Stimulated activated CD4-positive, alpha-beta T cell treated with anti-CD3 and anti-CD28 coated beads, TNF-alpha, amount 100 ng/mL, for 24 hours (primary cell): ENCODE results near the gene FAM83B.
"Not testable (repeated sequence)": the region's sequence is repeated elsewhere in the genome, so short reads cannot be mapped to it uniquely, and the experiment has no call there.

ENCODE experiments used
- DNase-seq, 3 experiments: peaks; one replicate each; pipeline ENCODE4 v3.0.0-alpha.2; 2020; ENCODE audit warnings: low read depth in 3 of 3

The FAM83B gene

GRCh38 chr6:54897462-54898189 is 51.1 kb downstream of the FAM83B start:
- no peak for DNase-seq

GRCh38 chr6:54898767-54899166 is 52.2 kb downstream of the FAM83B start:
- DNase-seq: no peak

GRCh38 chr6:54899442-54899841 is 52.9 kb downstream of the FAM83B start:
- no peak for DNase-seq

- no peak for DNase-seq
Measured at GRCh38 chr6:54899986-54900385, 53.4 kb downstream of the FAM83B start.

- no peak for DNase-seq
Measured at GRCh38 chr6:54900666-54901065, 54.1 kb downstream of the FAM83B start.

GRCh38 chr6:54903884-54904283 is 57.3 kb downstream of the FAM83B start:
- no peak for DNase-seq

- no peak for DNase-seq
Measured at GRCh38 chr6:54907355-54907754, 60.8 kb downstream of the FAM83B start.

GRCh38 chr6:54909184-54909583 is 62.6 kb downstream of the FAM83B start:
- DNase-seq: no peak

GRCh38 chr6:54910431-54910884 is 63.9 kb downstream of the FAM83B start:
- no peak for DNase-seq

GRCh38 chr6:54910921-54911320 is 64.3 kb downstream of the FAM83B start:
- no peak for DNase-seq

GRCh38 chr6:54913211-54913610 is 66.6 kb downstream of the FAM83B start:
- DNase-seq: no peak

GRCh38 chr6:54916858-54917257 is 70.3 kb downstream of the FAM83B start:
- DNase-seq: no peak

GRCh38 chr6:54920628-54921027 is 74.1 kb downstream of the FAM83B start:
- no peak for DNase-seq

- DNase-seq: no peak
Measured at GRCh38 chr6:54921891-54922290, 75.3 kb downstream of the FAM83B start.

GRCh38 chr6:54929245-54929909 is 82.8 kb downstream of the FAM83B start:
- no peak for DNase-seq

- no peak for DNase-seq
Measured at GRCh38 chr6:54932622-54933021, 86.1 kb downstream of the FAM83B start.

- DNase-seq: no peak
Measured at GRCh38 chr6:54935739-54936138, 89.2 kb downstream of the FAM83B start.

GRCh38 chr6:54937371-54937770 is 90.8 kb downstream of the FAM83B start:
- DNase-seq: no peak

- DNase-seq: no peak
Measured at GRCh38 chr6:54957698-54958097, 111.1 kb downstream of the FAM83B start.

GRCh38 chr6:54958446-54958845 is 111.9 kb downstream of the FAM83B start:
- no peak for DNase-seq

- DNase-seq: no peak
Measured at GRCh38 chr6:54959820-54960219, 113.2 kb downstream of the FAM83B start.

GRCh38 chr6:54961372-54961771 is 114.8 kb downstream of the FAM83B start:
- DNase-seq: not testable (repeated sequence)

GRCh38 chr6:54970337-54970736 is 123.8 kb downstream of the FAM83B start:
- DNase-seq: no peak
